Stomach (tissue), 9 donors: ENCODE results near the gene CLCN2. TPM values are rescaled to one million over a fixed set of nuclear protein-coding genes. Genes with fewer than 3 reads are reported as not detected.

Source experiments
- DNase-seq, 2 donors: peaks; one replicate each; pipeline versions ENCODE4 v3.0.0 to v3.0.0-alpha.2; 2013 to 2019
- H3K27ac ChIP-seq, 5 donors: fragments of 200-600 bp in 4 of 5; sonication (generic) in 4 of 5; one replicate each; pipeline ENCODE4 v1.5.1; 2013 to 2019; ENCODE audit warnings: mild to moderate bottlenecking in 1 of 5, moderate library complexity in 1 of 5
- H3K27me3 ChIP-seq, 3 donors: fragments of 200-600 bp; sonication (generic); one replicate each; pipeline ENCODE4 v1.5.1; 2017 to 2019; ENCODE audit warnings: mixed run types in 1 of 3
- H3K36me3 ChIP-seq, 4 donors: fragments of 200-600 bp; sonication (generic); 1 replicate in 3 of 4; 2 replicates in 1 of 4; pipeline ENCODE4 v1.5.1; 2016 to 2019
- H3K4me1 ChIP-seq, 4 donors: fragments of 200-600 bp; sonication (generic); one replicate each; pipeline ENCODE4 v1.5.1; 2016 to 2019
- H3K4me3 ChIP-seq, 4 donors: fragments of 200-600 bp; sonication (generic) in 3 of 4; one replicate each; pipeline ENCODE4 v1.5.1; 2016 to 2019; ENCODE audit warnings: mild to moderate bottlenecking in 1 of 4
- H3K9me3 ChIP-seq, 4 donors: fragments of 200-600 bp; sonication (generic); one replicate each; pipeline ENCODE4 v1.5.1; 2016 to 2019
- EP300 ChIP-seq: sonication (generic); formaldehyde crosslinking; IDR thresholded peaks from one replicate; pipeline ENCODE4 v1.6.1; 2017; ENCODE audit warnings: antibody characterized with exemption
- POLR2A ChIP-seq, 4 donors: fragments of 450-650 bp; IDR thresholded peaks; one replicate each; pipeline ENCODE4 v1.6.1; 2016; ENCODE audit warnings: antibody characterized with exemption in 4 of 4, control low read depth in 2 of 4, mild to moderate bottlenecking in 1 of 4, moderate library complexity in 1 of 4
- POLR2AphosphoS5 ChIP-seq, 3 donors: sonication (generic); formaldehyde crosslinking; IDR thresholded peaks; one replicate each; pipeline ENCODE4 v1.6.1; 2016; ENCODE audit warnings: antibody characterized with exemption in 3 of 3
- WGBS, 5 donors: extraction: QIAGEN DNeasy Blood & Tissue Kit in 3 of 5; methylation state at CpG; one replicate each; pipeline versions ENCODE4 v1.1.5 to v1.1.7; 2013 to 2018; 5-methylcytosine and 5-hydroxymethylcytosine counted together
- intact Hi-C: fragments of 100-400 bp; cut with DNase I; formaldehyde crosslinking; loops from one replicate; pipeline ENCODE4 v1.15.1; 2023; ENCODE audit warnings: low total_unique reads
- polyA plus RNA-seq, 3 donors: library from polyadenylated mRNA; stranded (reverse); fragments of 200-250 nt; gene quantifications; one replicate each; pipeline ENCODE4 v1.2.3, GENCODE V29; 2013
- total RNA-seq, 5 donors: library from RNA; depleted of rRNA; stranded (reverse); fragments of >200 nt; gene quantifications; one replicate each; pipeline versions ENCODE4 v1.1.0 to v1.2.3, GENCODE V29; 2014 to 2016
- TF ChIP-seq, protein P1 (sequence below), 7 experiments: fragments of 450-650 bp in 4 of 7; fragments of 200-600 bp in 3 of 7; sonication (generic) in 3 of 7; IDR thresholded peaks; one replicate each; pipeline ENCODE4 v1.5.1; 2016 to 2019; ENCODE audit warnings: antibody characterized with exemption in 7 of 7, control low read depth in 2 of 7, mild to moderate bottlenecking in 1 of 7
- donor health status: healthy with polysubstance abuse.
- donor health status: Bipolar disorder and iron deficiency.
- donor health status: healthy.

CLCN2 gene
- total and polyA plus RNA-seq, 8 donors: 2.1 to 34.5 (median 5.1) TPM

DNA sequence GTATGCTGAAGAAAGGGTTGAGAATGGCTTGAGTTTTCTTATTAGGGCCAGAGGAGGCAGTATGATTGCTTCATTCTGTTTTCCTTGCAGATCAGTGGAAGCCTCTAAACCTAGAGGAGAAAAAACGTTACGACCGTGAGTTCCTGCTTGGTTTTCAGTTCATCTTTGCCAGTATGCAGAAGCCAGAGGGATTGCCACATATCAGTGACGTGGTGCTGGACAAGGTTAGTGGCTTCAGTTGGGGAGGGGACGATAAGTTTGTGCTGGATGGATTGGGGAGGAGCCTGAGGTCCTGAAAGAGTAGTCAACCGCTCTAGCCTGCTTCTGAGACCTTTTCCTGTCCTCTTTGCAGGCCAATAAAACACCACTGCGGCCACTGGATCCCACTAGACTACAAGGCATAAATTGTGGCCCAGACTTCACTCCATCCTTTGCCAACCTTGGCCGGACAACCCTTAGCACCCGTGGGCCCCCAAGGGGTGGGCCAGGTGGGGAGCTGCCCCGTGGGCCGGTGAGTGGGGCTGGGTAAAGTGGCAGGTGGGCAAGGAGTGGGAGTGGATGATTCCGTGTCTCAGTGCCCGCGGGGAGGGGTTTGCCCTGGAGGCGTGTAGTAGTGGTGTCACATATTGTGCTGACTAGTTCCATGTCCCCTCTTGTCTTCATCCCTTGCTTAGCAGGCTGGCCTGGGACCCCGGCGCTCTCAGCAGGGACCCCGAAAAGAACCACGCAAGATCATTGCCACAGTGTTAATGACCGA is 38.5 kb downstream of the CLCN2 start:
- Histone ChIP-seq H3K9me3 (no peaks in the 10 kb centered on the region), H3K36me3 (peaks cover 82 to 96% (median 86%) of the 10 kb centered on the region in 4 donors), H3K27ac (peak overlapping the region in 4 of 5 donors; percentile 18 to 99 (median 94)), H3K4me1 (peaks cover 34 to 46% (median 39%) of the 10 kb centered on the region in 4 donors), H3K27me3 (no peaks in the 10 kb centered on the region), H3K4me3 (no peak overlapping the region)
- intact Hi-C loops: no loop called here
- DNase-seq: no peak
- no peak for TF ChIP-seq POLR2AphosphoS5 (IDR thresholded peaks at IDR 0.05)
- TF ChIP-seq, protein P1, sequence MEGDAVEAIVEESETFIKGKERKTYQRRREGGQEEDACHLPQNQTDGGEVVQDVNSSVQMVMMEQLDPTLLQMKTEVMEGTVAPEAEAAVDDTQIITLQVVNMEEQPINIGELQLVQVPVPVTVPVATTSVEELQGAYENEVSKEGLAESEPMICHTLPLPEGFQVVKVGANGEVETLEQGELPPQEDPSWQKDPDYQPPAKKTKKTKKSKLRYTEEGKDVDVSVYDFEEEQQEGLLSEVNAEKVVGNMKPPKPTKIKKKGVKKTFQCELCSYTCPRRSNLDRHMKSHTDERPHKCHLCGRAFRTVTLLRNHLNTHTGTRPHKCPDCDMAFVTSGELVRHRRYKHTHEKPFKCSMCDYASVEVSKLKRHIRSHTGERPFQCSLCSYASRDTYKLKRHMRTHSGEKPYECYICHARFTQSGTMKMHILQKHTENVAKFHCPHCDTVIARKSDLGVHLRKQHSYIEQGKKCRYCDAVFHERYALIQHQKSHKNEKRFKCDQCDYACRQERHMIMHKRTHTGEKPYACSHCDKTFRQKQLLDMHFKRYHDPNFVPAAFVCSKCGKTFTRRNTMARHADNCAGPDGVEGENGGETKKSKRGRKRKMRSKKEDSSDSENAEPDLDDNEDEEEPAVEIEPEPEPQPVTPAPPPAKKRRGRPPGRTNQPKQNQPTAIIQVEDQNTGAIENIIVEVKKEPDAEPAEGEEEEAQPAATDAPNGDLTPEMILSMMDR (IDR thresholded peaks at IDR 0.05): no peak
- TF ChIP-seq EP300: no peak
- no peak for TF ChIP-seq POLR2A (IDR thresholded peaks at IDR 0.05)
- WGBS, 5 donors: 83 to 90% (median 86%) methylated on average over 20 of the region's 20 CpGs

DNA sequence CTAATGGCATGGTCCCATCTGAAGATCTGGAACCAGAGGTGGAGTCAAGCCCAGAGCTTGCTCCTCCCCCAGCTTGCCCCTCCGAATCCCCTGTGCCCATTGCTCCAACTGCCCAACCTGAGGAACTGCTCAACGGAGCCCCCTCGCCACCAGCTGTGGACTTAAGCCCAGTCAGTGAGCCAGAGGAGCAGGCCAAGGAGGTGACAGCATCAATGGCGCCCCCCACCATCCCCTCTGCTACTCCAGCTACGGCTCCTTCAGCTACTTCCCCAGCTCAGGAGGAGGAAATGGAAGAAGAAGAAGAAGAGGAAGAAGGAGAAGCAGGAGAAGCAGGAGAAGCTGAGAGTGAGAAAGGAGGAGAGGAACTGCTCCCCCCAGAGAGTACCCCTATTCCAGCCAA is 39.7 kb downstream of the CLCN2 start:
- H3K4me3 ChIP-seq: no peak overlapping the region
- no peak for DNase-seq
- peaks cover 69 to 95% (median 84%) of the 10 kb centered on the region in 4 donors for H3K36me3 ChIP-seq
- TF ChIP-seq POLR2A (IDR thresholded peaks at IDR 0.05): no peak
- no peak for TF ChIP-seq EP300
- TF ChIP-seq, protein P1 (IDR thresholded peaks at IDR 0.05): no peak
- no peak for TF ChIP-seq POLR2AphosphoS5 (IDR thresholded peaks at IDR 0.05)
- peaks cover 46 to 59% (median 51%) of the 10 kb centered on the region in 4 donors for H3K4me1 ChIP-seq
- intact Hi-C loops: no loop called here
- no peaks in the 10 kb centered on the region for H3K27me3 ChIP-seq
- H3K27ac ChIP-seq: peak overlapping the region in 4 of 5 donors; percentile 22 to 99 (median 94)
- WGBS, 5 donors: 84 to 91% (median 85%) methylated on average over 5 of the region's 5 CpGs
- H3K9me3 ChIP-seq: no peaks in the 10 kb centered on the region

- no peaks in the 10 kb centered on the region for H3K9me3 ChIP-seq
- H3K4me1 ChIP-seq: peaks cover 57 to 71% (median 63%) of the 10 kb centered on the region in 4 donors
- peaks cover 53 to 91% (median 69%) of the 10 kb centered on the region in 4 donors for H3K36me3 ChIP-seq
- TF ChIP-seq POLR2A (IDR thresholded peaks at IDR 0.05) (no peak), POLR2AphosphoS5 (IDR thresholded peaks at IDR 0.05) (peak in 2 of 3 donors; percentile 75 to 77)
- TF ChIP-seq, protein P1 (IDR thresholded peaks at IDR 0.05): no peak
- peak; percentile 95 to 98 for DNase-seq
- intact Hi-C loops: no loop called here
- WGBS, 5 donors: 0 to 6% (median 2%) methylated on average over 2 to 4 of the region's 4 CpGs; no CpG with 5 or more reads in 1 of the 5 donors
- peak overlapping the region; percentile 29 to 61 (median 33) for H3K4me3 ChIP-seq
- no peaks in the 10 kb centered on the region for H3K27me3 ChIP-seq
- H3K27ac ChIP-seq: peak overlapping the region; percentile 90 to 99 (median 91)
These were observed 41.3 kb downstream of the CLCN2 start for GRCh38 chr3:184320104-184320445.

- Histone ChIP-seq H3K27me3 (no peaks in the 10 kb centered on the region), H3K4me3 (peak overlapping the region; percentile 61 to 79 (median 73)), H3K27ac (peak overlapping the region in 4 of 5 donors; percentile 62 to 99 (median 94)), H3K36me3 (peaks cover 25 to 62% (median 40%) of the 10 kb centered on the region in 4 donors), H3K9me3 (no peaks in the 10 kb centered on the region), H3K4me1 (peaks cover 57 to 75% (median 65%) of the 10 kb centered on the region in 4 donors)
- intact Hi-C loops: no loop called here
- no peak for TF ChIP-seq POLR2A (IDR thresholded peaks at IDR 0.05)
- TF ChIP-seq EP300: no peak
- no peak for TF ChIP-seq POLR2AphosphoS5 (IDR thresholded peaks at IDR 0.05)
- TF ChIP-seq, protein P1 (IDR thresholded peaks at IDR 0.05): no peak
- WGBS, 5 donors: 31 to 56% (median 38%) methylated on average over 5 of the region's 5 CpGs
- no peak for DNase-seq
These were observed 44.2 kb downstream of the CLCN2 start for GRCh38 chr3:184317201-184317600.
